PC-3 (cell line): ENCODE results near the gene MRPL57. TPM values are rescaled to one million over a fixed set of nuclear protein-coding genes. Genes with fewer than 3 reads are reported as not detected.
A peak's percentile ranks its signal among the peaks of the same experiment; 100 is the strongest.
"Not testable (repeated sequence)": the region's sequence is repeated elsewhere in the genome, so short reads cannot be mapped to it uniquely, and the experiment has no call there.

Experiments used
- ATAC-seq: fragments of 200-7000 bp; cut with Tn5 transposase; 2 replicates; pipeline ENCODE4 v1.9.1; 2020; ENCODE audit warnings: mild to moderate bottlenecking, moderate library complexity
- BruUV-seq: library from RNA; stranded (reverse); fragments of 400-500 nt; replicated peaks from 2 replicates; lab custom pipeline; 2021; lab: Mats Ljungman, UMichigan
- CTCF ChIA-PET: fragments of 300-600 bp; sonication (Branson Sonifier 250); formaldehyde crosslinking; loops from one replicate; lab custom pipeline; 2022; ENCODE audit warnings: antibody characterized with exemption; lab: Charles Lee
- POLR2A ChIA-PET: fragments of 300-600 bp; sonication (Branson Sonifier 250); formaldehyde crosslinking; loops from one replicate; lab custom pipeline; 2022; ENCODE audit warnings: antibody characterized with exemption; ENCODE audit not compliant: unreplicated experiment; lab: Charles Lee
- DNase-seq: peaks from one replicate; pipeline ENCODE4 v3.0.0-alpha.2; 2015
- H2AFZ ChIP-seq: fragments of 300-600 bp; sonication (generic); 2 replicates; pipeline ENCODE4 v1.6.0; 2016; ENCODE audit warnings: antibody characterized with exemption, low read length
- H3F3A ChIP-seq: fragments of 300-600 bp; sonication (generic); one replicate; pipeline ENCODE4 v1.6.0; 2017; ENCODE audit warnings: antibody characterized with exemption, low read length, control low read depth, mild to moderate bottlenecking; ENCODE audit not compliant: unreplicated experiment
- H3K27ac ChIP-seq: fragments of 300-600 bp; sonication (generic); 2 replicates; pipeline ENCODE4 v1.5.1; 2016; ENCODE audit warnings: mild to moderate bottlenecking, low read length
- H3K27me3 ChIP-seq: fragments of 300-600 bp; sonication (generic); 2 replicates; pipeline ENCODE4 v1.6.1; 2016; ENCODE audit warnings: low read length, mixed read lengths
- H3K36me3 ChIP-seq: fragments of 300-600 bp; sonication (generic); 2 replicates; pipeline ENCODE4 v1.6.1; 2016; ENCODE audit warnings: low read depth, mixed run types, low read length, mixed read lengths
- H3K4me1 ChIP-seq: fragments of 300-600 bp; sonication (generic); 2 replicates; pipeline ENCODE4 v1.5.1; 2016; ENCODE audit warnings: low read length; ENCODE audit not compliant: insufficient read depth
- H3K4me2 ChIP-seq: fragments of 300-600 bp; sonication (generic); 2 replicates; pipeline ENCODE4 v1.6.0; 2016; ENCODE audit warnings: low read length
- H3K4me3 ChIP-seq: fragments of 300-600 bp; sonication (generic); 2 replicates; pipeline ENCODE4 v1.5.1; 2016; ENCODE audit warnings: mild to moderate bottlenecking, low read length, mixed read lengths
- H3K79me2 ChIP-seq: fragments of 300-600 bp; sonication (generic); 2 replicates; pipeline ENCODE4 v1.6.1; 2017; ENCODE audit warnings: low read length, mixed read lengths
- H3K9ac ChIP-seq: fragments of 300-600 bp; sonication (generic); 2 replicates; pipeline ENCODE4 v1.6.0; 2016; ENCODE audit warnings: mild to moderate bottlenecking, low read length
- H3K9me2 ChIP-seq: fragments of 300-600 bp; sonication (generic); replicated peaks from 2 replicates; pipeline ENCODE4 v1.6.1; 2016; ENCODE audit warnings: mixed run types, low read length, mixed read lengths
- H3K9me3 ChIP-seq: fragments of 300-600 bp; sonication (generic); 2 replicates; pipeline ENCODE4 v1.6.1; 2016; ENCODE audit warnings: low read length, mixed read lengths
- H4K20me1 ChIP-seq: fragments of 300-600 bp; sonication (generic); 2 replicates; pipeline ENCODE4 v1.6.1; 2016; ENCODE audit warnings: low read length, mixed read lengths
- CTCF ChIP-seq: fragments of 300-600 bp; sonication (generic); conservative IDR thresholded peaks from 2 replicates; pipeline ENCODE4 v1.5.1; 2017; ENCODE audit warnings: antibody characterized with exemption, low read depth, mild to moderate bottlenecking, low read length
- EZH2 ChIP-seq: fragments of 300-600 bp; sonication (generic); IDR thresholded peaks from one replicate; pipeline ENCODE4 v1.6.1; 2017; ENCODE audit warnings: antibody characterized with exemption, mild to moderate bottlenecking, low read length; ENCODE audit not compliant: unreplicated experiment
- EZH2phosphoT487 ChIP-seq: fragments of 300-600 bp; sonication (generic); IDR thresholded peaks from 2 replicates; pipeline ENCODE4 v1.6.1; 2018; ENCODE audit warnings: mild to moderate bottlenecking, antibody characterized with exemption, low read length, borderline replicate concordance
- intact Hi-C: fragments of 100-400 bp; cut with micrococcal nuclease; formaldehyde crosslinking; loops from 2 replicates; pipeline ENCODE4 v1.9.0; 2023
- total RNA-seq: library from RNA; depleted of rRNA; stranded (reverse); fragments of >200 nt; gene quantifications from 2 replicates; pipeline ENCODE4 v1.2.3, GENCODE V29; 2014

The MRPL57 gene
- total RNA-seq, 1 experiment from 2014 or later, result 92.3 TPM

GRCh38 chr13:21218351-21219035, 42.0 kb downstream of the MRPL57 start:
- H2AFZ ChIP-seq, result no peak overlapping the region
- H3F3A ChIP-seq, result no peaks in the 10 kb centered on the region
- no peaks in the 10 kb centered on the region for H3K36me3 ChIP-seq
- H3K27ac ChIP-seq, result no peak overlapping the region
- H3K79me2 ChIP-seq, result no peaks in the 10 kb centered on the region
- no TSS peak for BruUV-seq
- no peaks in the 10 kb centered on the region for H3K4me1 ChIP-seq
- H3K9me3 ChIP-seq, result no peaks in the 10 kb centered on the region
- POLR2A ChIA-PET, result no interaction called here
- H4K20me1 ChIP-seq, result no peaks in the 10 kb centered on the region
- intact Hi-C loops, result no loop called here
- DNase-seq, result peak; percentile 11
- no peak overlapping the region for H3K4me3 ChIP-seq
- H3K4me2 ChIP-seq, result no peak overlapping the region
- peak; percentile 72 for ATAC-seq
- CTCF ChIA-PET, result no interaction called here
- no peaks in the 10 kb centered on the region for H3K27me3 ChIP-seq
- no peaks in the 10 kb centered on the region for H3K9me2 ChIP-seq
- no peak overlapping the region for H3K9ac ChIP-seq
- no peak for TF ChIP-seq CTCF
- TF ChIP-seq EZH2, result no peak
- TF ChIP-seq EZH2phosphoT487, result no peak

- Histone ChIP-seq H3K9me3 (no peaks in the 10 kb centered on the region), H3K4me1 (no peaks in the 10 kb centered on the region), H3K36me3 (no peaks in the 10 kb centered on the region), H3K9ac (no peak overlapping the region), H3K27me3 (no peaks in the 10 kb centered on the region), H3F3A (no peaks in the 10 kb centered on the region), H4K20me1 (no peaks in the 10 kb centered on the region), H2AFZ (no peak overlapping the region), H3K79me2 (no peaks in the 10 kb centered on the region), H3K4me2 (no peak overlapping the region), H3K9me2 (no peaks in the 10 kb centered on the region), H3K27ac (no peak overlapping the region), H3K4me3 (no peak overlapping the region)
- TF ChIP-seq EZH2 (no peak), CTCF (no peak), EZH2phosphoT487 (no peak)
- no peak for ATAC-seq
- no TSS peak for BruUV-seq
- no peak for DNase-seq
- intact Hi-C loops, result no loop called here
- POLR2A ChIA-PET, result no interaction called here
- CTCF ChIA-PET, result no interaction called here
Observed at GRCh38 chr13:21219036-21219381, 42.6 kb downstream of the MRPL57 start.

GRCh38 chr13:21219716-21220115, 43.3 kb downstream of the MRPL57 start:
- H3K9me2 ChIP-seq, H3K79me2 ChIP-seq, DNase-seq, BruUV-seq, ATAC-seq, H3F3A ChIP-seq, H4K20me1 ChIP-seq, CTCF ChIA-PET, H3K27ac ChIP-seq, H3K27me3 ChIP-seq, H2AFZ ChIP-seq, intact Hi-C loops, H3K4me2 ChIP-seq, H3K4me3 ChIP-seq, H3K4me1 ChIP-seq, POLR2A ChIA-PET, H3K36me3 ChIP-seq, H3K9ac ChIP-seq, H3K9me3 ChIP-seq: not testable (repeated sequence)
